Retinal pigment epithelial cell (primary cell): ENCODE measurements around the gene OPRM1.
"Not testable (repeated sequence)": the region's sequence is repeated elsewhere in the genome, so short reads cannot be mapped to it uniquely, and the experiment has no call there.

ENCODE experiments used
- DNase-seq: peaks from one replicate; pipeline ENCODE4 v3.0.0-alpha.2; 2010; ENCODE audit warnings: low read depth
- H3K4me3 ChIP-seq: 2 replicates; pipeline ENCODE4 v1.5.1; 2011; ENCODE audit warnings: mild to moderate bottlenecking, low read length, control low read depth, moderate library complexity
- CTCF ChIP-seq: conservative IDR thresholded peaks from 2 replicates; pipeline ENCODE4 v1.5.1; 2011; ENCODE audit warnings: low read depth, low read length, control low read depth, inconsistent platforms

OPRM1 gene

DNA sequence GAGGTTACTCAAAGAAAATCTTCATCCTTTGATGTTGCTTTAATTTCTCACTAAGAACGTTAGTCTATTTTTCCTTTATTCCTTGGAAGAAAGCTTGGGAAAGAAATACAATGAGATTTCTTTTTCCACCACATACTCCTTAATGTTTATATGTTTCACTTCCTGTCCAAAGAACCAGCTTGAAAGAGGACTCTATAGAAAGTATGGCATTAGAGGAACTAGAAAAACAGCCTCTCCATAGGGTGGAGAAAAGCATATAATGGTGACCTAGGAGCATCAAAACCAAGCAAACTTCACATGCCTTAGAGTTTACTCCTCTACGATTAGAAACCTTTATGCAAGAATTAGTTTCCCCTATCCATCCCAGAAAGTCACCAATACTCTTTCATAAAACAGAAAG lies 131.1 kb downstream of the OPRM1 start:
- no peak overlapping the region for H3K4me3 ChIP-seq
- no peak for DNase-seq
- no peak for TF ChIP-seq CTCF

DNA sequence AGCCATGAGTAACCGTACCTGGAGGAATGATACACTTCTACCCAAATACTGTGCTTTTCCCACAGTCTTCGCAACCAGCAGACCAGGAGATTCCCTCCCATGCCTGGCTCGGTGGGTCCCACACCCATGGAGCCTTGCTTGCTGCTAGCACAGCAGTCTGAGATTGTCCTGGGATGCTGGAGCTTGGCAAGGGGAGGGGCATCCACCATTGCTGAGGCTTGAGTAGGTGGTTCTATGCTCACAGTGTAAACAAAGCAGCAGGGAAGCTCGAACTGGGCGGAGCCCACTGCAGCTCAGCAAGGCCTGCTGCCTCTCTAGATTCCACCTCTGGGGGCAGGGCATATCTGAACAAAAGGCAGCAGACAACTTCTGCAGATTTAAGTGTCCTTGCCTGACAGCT lies 133.4 kb downstream of the OPRM1 start:
- H3K4me3 ChIP-seq, DNase-seq: not testable (repeated sequence)

DNA sequence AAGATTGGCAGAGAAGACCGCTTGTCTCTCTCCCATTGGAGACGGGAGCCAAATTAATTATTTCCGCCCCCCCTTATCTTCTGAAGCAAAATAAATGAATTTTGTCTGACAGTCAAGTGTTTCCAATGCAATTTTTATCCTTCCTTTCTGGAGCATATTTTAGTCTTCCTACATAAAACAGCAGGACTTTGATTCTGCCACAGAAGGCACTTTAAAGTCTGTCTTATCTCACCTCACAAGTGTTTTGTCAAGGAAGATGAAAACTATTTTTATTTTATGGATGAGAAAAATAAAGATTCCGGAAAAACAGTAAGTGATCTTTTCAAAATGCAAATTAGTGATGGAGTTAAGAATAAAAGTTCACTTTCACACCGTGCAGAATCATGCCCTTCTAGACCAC lies 140.4 kb downstream of the OPRM1 start:
- DNase-seq, result no peak
- TF ChIP-seq CTCF, result no peak

DNA sequence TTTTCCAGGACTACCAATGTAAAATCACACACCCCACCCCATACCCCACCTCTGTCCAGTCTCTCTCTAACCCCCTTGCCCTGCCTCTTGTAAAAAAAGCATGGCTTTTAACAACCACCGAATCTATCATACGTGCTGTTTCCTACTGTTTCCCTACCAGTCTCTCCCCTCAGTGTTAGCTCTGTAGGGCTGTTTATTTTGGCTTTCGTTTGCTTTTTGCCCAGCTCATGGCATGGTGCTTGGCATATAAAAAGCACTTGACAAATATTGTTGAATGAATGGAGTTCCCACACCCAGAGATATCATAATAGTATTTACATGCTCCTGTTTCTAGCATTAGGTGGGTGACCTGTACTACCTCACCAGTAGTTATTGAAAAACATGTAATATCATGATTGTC lies 148.2 kb downstream of the OPRM1 start:
- no peak for DNase-seq
- no peak overlapping the region for H3K4me3 ChIP-seq
- TF ChIP-seq CTCF, result no peak

More for the DNA sequence above, 140.4 kb downstream of the OPRM1 start:
- H3K4me3 ChIP-seq, result no peak overlapping the region

DNA sequence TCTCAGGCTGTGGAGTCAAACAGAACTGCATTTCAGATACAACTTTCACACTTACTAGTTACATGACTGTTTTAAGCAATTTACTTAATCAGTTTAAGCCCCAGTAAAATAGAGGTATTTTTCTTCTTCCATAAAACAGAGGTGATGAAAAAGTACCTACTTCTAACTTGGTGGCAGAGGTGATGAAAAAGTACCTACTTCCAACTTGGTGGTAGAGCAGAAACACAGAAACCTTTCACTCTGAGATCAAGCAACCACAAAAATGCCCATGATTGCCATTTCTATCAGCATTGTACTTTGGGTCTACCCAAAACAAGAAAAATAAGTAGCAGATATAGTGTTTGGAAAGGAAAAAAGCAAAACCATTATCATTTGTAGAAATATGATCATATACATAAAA lies 148.7 kb downstream of the OPRM1 start:
- no peak for DNase-seq
- TF ChIP-seq CTCF, result no peak
- no peak overlapping the region for H3K4me3 ChIP-seq

DNA sequence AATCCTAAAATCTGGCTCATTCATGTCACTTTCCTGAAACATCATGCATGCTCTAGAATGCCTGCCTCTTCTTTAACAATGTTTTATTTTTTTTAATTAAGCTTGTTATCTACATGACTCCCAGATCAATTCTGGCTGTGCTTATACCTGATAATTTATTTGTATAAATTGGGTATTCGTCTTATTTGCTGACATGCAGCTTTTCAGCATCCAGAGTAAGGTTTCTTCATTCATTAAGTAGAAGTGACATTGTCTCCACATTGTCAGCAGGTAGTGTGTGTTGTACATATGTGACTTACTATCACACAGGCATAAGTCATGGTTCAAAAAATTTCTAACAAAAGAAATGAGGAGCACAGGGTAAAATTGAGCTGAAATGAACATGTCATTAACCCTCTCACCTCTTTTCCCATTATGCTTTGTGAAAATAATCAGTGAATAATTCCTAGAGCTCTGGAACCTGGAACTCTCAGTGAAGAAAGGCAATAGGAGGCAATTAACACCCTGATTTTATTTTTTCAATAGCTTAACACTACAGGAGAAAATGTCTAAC lies 157.4 kb downstream of the OPRM1 start:
- DNase-seq, result no peak
- no peak for TF ChIP-seq CTCF
- no peak overlapping the region for H3K4me3 ChIP-seq

- no peak for TF ChIP-seq CTCF
- peak; percentile 44 for DNase-seq
- no peak overlapping the region for H3K4me3 ChIP-seq
Observed at GRCh38 chr6:154197196-154197860, 158.3 kb downstream of the OPRM1 start.

DNA sequence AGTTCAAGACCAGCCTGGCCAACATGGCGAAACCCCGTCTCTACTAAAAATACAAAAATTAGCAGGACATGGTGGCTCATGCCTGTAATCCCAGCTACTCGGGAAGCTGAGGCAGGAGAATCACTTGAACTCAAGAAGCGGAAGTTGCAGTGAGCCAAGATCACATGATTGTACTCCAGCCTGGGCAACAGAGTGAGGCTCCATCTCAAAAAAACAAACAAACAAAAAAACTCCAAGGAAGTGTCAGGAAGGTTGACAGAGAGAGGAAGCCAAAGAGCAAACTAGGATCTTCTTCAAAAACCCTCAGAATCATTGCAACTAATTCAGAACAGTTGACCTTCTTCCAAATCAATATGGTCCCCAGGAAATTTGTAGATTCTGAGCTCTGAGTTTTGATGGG lies 162.6 kb downstream of the OPRM1 start:
- DNase-seq, H3K4me3 ChIP-seq: not testable (repeated sequence)
